Esophagus muscularis mucosa (tissue), 4 donors: ENCODE data around the gene PLPP7. TPM values are rescaled to one million over a fixed set of nuclear protein-coding genes. Genes with fewer than 3 reads are reported as not detected.
A peak's percentile ranks its signal among the peaks of the same experiment; 100 is the strongest.

ENCODE experiments used
- DNase-seq: peaks from one replicate; pipeline ENCODE4 v3.0.0-alpha.2; 2017; ENCODE audit errors: extremely low spot score
- H3K27ac ChIP-seq, 4 donors: fragments of 200-600 bp; sonication (generic); replicated peaks in 1 of 4; 1 replicate in 3 of 4; 2 replicates in 1 of 4; pipeline ENCODE4 v1.5.1; 2016 to 2019; ENCODE audit warnings: mild to moderate bottlenecking in 1 of 4
- H3K27me3 ChIP-seq, 4 donors: fragments of 200-600 bp; sonication (generic); one replicate each; pipeline versions ENCODE4 v1.5.1 to v1.6.0; 2016 to 2019
- H3K36me3 ChIP-seq, 4 donors: fragments of 200-600 bp; sonication (generic); one replicate each; pipeline ENCODE4 v1.5.1; 2016 to 2019
- H3K4me1 ChIP-seq, 4 donors: fragments of 200-600 bp; sonication (generic); one replicate each; pipeline ENCODE4 v1.5.1; 2016 to 2019
- H3K4me3 ChIP-seq, 4 donors: fragments of 200-600 bp; sonication (generic); 1 replicate in 2 of 4; 2 replicates in 2 of 4; pipeline ENCODE4 v1.5.1; 2016 to 2019; ENCODE audit warnings: mild to moderate bottlenecking in 4 of 4, moderate library complexity in 1 of 4
- H3K9me3 ChIP-seq, 4 donors: fragments of 200-600 bp; sonication (generic); 1 replicate in 3 of 4; 2 replicates in 1 of 4; pipeline ENCODE4 v1.5.1; 2016 to 2019
- EP300 ChIP-seq: sonication (generic); formaldehyde crosslinking; IDR thresholded peaks from one replicate; pipeline ENCODE4 v1.6.1; 2017; ENCODE audit warnings: antibody characterized with exemption
- POLR2A ChIP-seq: fragments of 450-650 bp; IDR thresholded peaks from one replicate; pipeline ENCODE4 v1.6.1; 2017; ENCODE audit warnings: antibody characterized with exemption, moderate library complexity, mild to moderate bottlenecking, low read depth
- POLR2AphosphoS5 ChIP-seq, 2 donors: sonication (generic); formaldehyde crosslinking; IDR thresholded peaks; one replicate each; pipeline ENCODE4 v1.6.1; 2017; ENCODE audit warnings: antibody characterized with exemption in 2 of 2
- WGBS: methylation state at CpG from one replicate; pipeline ENCODE4 v1.1.5; 2018; 5-methylcytosine and 5-hydroxymethylcytosine counted together
- intact Hi-C: fragments of 100-400 bp; cut with DNase I; formaldehyde crosslinking; loops from one replicate; pipeline ENCODE4 v1.15.1; 2023
- total RNA-seq, 4 donors: library from RNA; depleted of rRNA; stranded (reverse); fragments of >200 nt; gene quantifications; one replicate each; pipeline versions ENCODE4 v1.1.0 to v1.2.1, GENCODE V29; 2016
- TF ChIP-seq, protein P1 (sequence below), 3 experiments: fragments of 200-600 bp in 2 of 3; fragments of 450-650 bp in 1 of 3; sonication (generic) in 2 of 3; IDR thresholded peaks; one replicate each; pipeline ENCODE4 v1.5.1; 2017 to 2019; ENCODE audit warnings: antibody characterized with exemption in 3 of 3, mild to moderate bottlenecking in 2 of 3, moderate library complexity in 1 of 3

Gene PLPP7
- total RNA-seq, 4 donors from 2014 or later: 11.4 to 22.5 (median 14.4) TPM

DNA sequence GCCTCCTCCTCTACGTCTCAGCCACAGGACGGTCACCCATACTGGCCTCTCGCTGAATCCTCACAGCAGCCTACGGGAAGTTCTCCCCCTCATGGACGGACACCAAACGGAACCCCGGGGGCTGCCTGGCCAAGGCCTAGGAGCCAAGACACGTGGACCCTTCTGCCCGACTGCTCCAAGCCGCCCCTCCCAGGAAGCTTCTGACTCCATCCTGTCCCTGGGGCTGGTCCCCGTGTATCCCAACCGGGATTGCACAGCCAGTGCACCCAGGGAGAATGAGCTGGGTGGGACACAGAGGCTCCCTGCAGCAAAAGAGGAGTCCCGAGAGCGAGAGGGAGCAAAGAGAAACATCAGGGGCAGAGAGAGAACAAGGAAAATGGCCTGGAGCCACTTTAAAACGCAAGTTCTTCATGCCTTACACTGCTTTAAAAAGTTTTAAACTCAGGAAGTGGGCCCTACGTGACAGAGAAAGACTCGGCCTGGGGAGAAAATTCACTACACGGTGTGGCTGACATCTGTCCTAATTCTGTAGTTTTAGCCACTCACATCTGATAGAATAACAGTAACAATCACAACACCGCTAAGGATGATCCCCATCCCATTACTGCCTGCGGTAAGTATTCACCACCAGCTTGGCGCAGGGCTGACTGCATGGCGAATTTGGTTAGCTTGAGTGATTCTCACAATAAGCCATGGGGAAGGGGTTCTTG is 16.2 kb upstream of the PLPP7 start:
- intact Hi-C loops: no loop called here
- peak overlapping the region; percentile 53 to 72 (median 69) for H3K27ac ChIP-seq
- H3K27me3 ChIP-seq: peaks cover 0 to 32% (median 0%) of the 10 kb centered on the region in 4 donors
- no peak for TF ChIP-seq EP300
- TF ChIP-seq POLR2AphosphoS5 (IDR thresholded peaks at IDR 0.05): no peak
- TF ChIP-seq POLR2A: no peak
- TF ChIP-seq, protein P1, sequence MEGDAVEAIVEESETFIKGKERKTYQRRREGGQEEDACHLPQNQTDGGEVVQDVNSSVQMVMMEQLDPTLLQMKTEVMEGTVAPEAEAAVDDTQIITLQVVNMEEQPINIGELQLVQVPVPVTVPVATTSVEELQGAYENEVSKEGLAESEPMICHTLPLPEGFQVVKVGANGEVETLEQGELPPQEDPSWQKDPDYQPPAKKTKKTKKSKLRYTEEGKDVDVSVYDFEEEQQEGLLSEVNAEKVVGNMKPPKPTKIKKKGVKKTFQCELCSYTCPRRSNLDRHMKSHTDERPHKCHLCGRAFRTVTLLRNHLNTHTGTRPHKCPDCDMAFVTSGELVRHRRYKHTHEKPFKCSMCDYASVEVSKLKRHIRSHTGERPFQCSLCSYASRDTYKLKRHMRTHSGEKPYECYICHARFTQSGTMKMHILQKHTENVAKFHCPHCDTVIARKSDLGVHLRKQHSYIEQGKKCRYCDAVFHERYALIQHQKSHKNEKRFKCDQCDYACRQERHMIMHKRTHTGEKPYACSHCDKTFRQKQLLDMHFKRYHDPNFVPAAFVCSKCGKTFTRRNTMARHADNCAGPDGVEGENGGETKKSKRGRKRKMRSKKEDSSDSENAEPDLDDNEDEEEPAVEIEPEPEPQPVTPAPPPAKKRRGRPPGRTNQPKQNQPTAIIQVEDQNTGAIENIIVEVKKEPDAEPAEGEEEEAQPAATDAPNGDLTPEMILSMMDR (IDR thresholded peaks at IDR 0.05): no peak
- no peak for DNase-seq
- peaks cover 30 to 57% (median 50%) of the 10 kb centered on the region in 4 donors for H3K4me1 ChIP-seq
- 79% methylated on average over 20 of the region's 22 CpGs for whole genome bisulfite sequencing
- H3K4me3 ChIP-seq: peak overlapping the region; percentile 72 to 81 (median 77)
- no peaks in the 10 kb centered on the region for H3K9me3 ChIP-seq
- H3K36me3 ChIP-seq: no peaks in the 10 kb centered on the region

DNA sequence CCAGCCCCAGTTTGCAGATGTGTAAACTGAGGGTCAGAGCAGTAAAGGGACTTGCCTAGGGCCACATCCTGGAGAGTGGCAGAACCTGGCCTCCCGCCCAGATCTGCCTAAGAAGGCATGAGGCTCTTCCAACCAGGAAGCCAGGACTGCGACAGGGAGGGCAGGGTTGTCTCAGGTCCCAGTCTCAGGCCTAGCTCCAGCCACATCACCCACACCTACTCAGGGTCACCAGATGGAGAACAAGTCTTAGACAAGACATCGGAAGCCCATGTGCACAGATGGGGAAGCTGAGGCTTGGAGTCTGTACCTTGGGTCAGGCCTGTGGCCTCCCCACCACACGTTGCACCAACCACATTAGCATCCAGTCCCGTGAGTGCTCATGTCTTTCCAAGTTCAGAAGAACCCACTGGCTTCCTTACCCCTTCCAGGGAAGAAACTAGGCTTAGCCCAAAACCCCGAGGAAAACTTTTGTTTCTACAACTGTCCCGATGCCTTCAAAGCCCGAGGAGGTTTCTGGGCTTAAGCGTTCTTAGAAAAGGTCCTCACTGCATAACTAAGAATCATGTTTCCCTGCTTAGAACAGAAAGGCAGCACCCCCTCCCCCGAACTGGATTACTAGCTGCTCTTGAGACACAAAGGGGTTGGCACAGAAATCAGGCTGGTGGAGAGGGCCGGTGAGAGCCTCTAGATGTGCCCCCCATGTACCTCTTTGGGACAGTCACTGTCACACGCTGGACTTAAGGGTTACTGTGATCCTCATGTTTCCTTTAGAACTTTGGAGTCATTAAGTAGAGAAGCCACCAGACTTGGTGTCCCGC is 15.5 kb upstream of the PLPP7 start:
- no peak for DNase-seq
- peaks cover 37 to 54% (median 51%) of the 10 kb centered on the region in 4 donors for H3K4me1 ChIP-seq
- no peaks in the 10 kb centered on the region for H3K9me3 ChIP-seq
- TF ChIP-seq, protein P1 (IDR thresholded peaks at IDR 0.05): no peak
- TF ChIP-seq POLR2AphosphoS5 (IDR thresholded peaks at IDR 0.05) (no peak), POLR2A (no peak), EP300 (no peak)
- WGBS: 65% methylated on average over 11 of the region's 13 CpGs
- intact Hi-C loops: no loop called here
- H3K4me3 ChIP-seq: peak overlapping the region; percentile 72 to 81 (median 77)
- H3K27me3 ChIP-seq: peaks cover 0 to 32% (median 0%) of the 10 kb centered on the region in 4 donors
- H3K27ac ChIP-seq: peak overlapping the region; percentile 53 to 72 (median 69)
- no peaks in the 10 kb centered on the region for H3K36me3 ChIP-seq

DNA sequence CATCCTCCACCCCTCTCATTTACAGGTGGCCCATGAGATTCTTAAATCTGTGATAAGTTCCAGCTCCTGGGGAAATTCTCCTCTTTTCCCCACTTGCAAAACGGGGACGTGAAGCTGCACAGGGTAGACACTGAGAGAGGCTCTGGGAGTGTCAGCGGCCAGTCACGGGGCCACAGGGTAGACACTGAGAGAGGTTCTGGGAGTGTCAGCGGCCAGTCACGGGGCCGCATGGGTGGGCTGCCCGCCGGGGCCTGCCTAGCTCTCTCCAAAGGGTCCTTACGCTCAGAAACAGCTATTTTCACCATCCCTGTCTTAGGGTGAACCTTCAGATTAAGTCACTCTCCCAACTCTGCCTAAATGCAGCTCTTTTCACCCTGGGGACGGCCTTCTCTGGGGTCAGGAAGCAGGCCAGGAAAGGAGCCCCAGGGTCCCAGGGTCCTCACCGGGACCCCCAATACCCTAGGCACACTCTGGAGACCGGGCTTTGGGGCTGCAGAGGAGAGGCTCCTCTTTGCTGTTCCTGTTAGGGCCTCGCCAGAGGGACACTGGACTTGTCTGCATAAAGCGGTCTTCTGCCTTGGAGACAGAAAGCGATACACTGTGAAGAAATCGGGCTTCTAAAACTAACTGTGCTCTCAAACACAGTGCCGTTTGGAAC is 14.7 kb upstream of the PLPP7 start:
- H3K27ac ChIP-seq: peak overlapping the region; percentile 53 to 72 (median 69)
- peaks cover 0 to 34% (median 0%) of the 10 kb centered on the region in 4 donors for H3K27me3 ChIP-seq
- peak overlapping the region; percentile 72 to 81 (median 77) for H3K4me3 ChIP-seq
- H3K4me1 ChIP-seq: peaks cover 37 to 48% (median 45%) of the 10 kb centered on the region in 4 donors
- intact Hi-C loops: no loop called here
- H3K9me3 ChIP-seq: no peaks in the 10 kb centered on the region
- DNase-seq: no peak
- 73% methylated on average over 9 of the region's 18 CpGs for WGBS
- H3K36me3 ChIP-seq: no peaks in the 10 kb centered on the region
- TF ChIP-seq POLR2AphosphoS5 (IDR thresholded peaks at IDR 0.05) (no peak), POLR2A (peak; percentile 16)

DNA sequence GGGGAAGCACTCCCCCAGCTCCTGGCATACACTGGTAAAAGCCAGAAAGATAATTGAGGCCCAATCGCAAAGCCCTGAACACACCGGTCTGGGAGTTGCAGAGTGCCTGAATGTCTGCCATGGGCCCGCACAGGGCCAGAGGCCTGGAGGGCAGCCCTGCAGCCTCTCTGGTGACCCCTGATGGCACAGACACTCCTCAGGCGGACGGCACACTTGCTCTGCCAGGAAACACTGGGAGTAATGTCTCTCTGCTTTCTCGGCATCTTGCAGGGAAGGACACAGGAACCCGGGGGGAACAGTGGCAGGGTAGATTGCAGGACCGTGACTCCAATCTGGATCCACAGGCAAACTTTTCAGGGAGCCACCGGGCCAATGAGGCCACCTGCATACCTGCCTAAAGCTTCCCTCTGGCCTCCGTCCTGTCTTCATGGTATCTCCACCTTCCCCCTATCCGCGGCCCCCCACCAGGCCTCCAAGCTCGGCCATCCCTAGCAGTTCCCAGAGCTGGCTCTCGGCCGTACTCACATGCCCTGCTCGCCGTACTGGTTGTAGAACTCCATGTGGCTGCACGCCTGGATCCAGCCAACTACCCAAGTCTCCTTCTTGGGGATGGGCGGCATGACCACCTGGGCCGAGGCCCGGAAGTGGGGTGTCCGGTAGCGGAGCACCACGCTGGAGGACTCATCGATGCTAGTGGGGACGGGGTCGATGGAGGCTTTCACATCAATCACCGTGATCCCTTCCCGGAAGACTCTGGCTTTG is 14.0 kb upstream of the PLPP7 start:
- Histone ChIP-seq H3K4me1 (peaks cover 34 to 45% (median 42%) of the 10 kb centered on the region in 4 donors), H3K27me3 (peaks cover 0 to 41% (median 0%) of the 10 kb centered on the region in 4 donors), H3K9me3 (no peaks in the 10 kb centered on the region), H3K36me3 (no peaks in the 10 kb centered on the region), H3K4me3 (peak overlapping the region; percentile 72 to 81 (median 77)), H3K27ac (peak overlapping the region; percentile 53 to 72 (median 69))
- DNase-seq: no peak
- no peak for TF ChIP-seq POLR2AphosphoS5 (IDR thresholded peaks at IDR 0.05)
- TF ChIP-seq, protein P1 (IDR thresholded peaks at IDR 0.05): peak in 1 of 3 experiments; percentile 4
- no peak for TF ChIP-seq POLR2A
- TF ChIP-seq EP300: no peak
- 81% methylated on average over 8 of the region's 29 CpGs for WGBS
- intact Hi-C loops: no loop called here
